ENCODE data around the gene TP53TG5.

GRCh38 chr20:45370571-45371160 is 7.5 kb downstream of the TP53TG5 start:
- TF ChIP-seq EZH2 (IDR thresholded peaks at IDR 0.05; ENCODE audit: insufficient read depth, low read length) (no peak), CTCF (IDR thresholded peaks at IDR 0.05; ENCODE audit: insufficient read depth, low read depth, low read length) (no peak)
